Subcutaneous adipose tissue (tissue), 4 donors: ENCODE measurements around the gene RBM33. TPM values are rescaled to one million over a fixed set of nuclear protein-coding genes. Genes with fewer than 3 reads are reported as not detected.

Source experiments
- total RNA-seq, 4 donors: library from RNA; depleted of rRNA; stranded (reverse); fragments of >200 nt; gene quantifications; one replicate each; pipeline ENCODE4 v1.1.0, GENCODE V29; 2016
- TF ChIP-seq, protein P1 (sequence below): fragments of 450-650 bp; IDR thresholded peaks from one replicate; pipeline ENCODE4 v1.5.1; 2016; ENCODE audit warnings: low read depth, mild to moderate bottlenecking, control low read depth, antibody characterized with exemption, moderate library complexity

RBM33 gene
- total RNA-seq, 4 donors from 2014 or later, result 33.9 to 69.1 (median 46.2) TPM

DNA sequence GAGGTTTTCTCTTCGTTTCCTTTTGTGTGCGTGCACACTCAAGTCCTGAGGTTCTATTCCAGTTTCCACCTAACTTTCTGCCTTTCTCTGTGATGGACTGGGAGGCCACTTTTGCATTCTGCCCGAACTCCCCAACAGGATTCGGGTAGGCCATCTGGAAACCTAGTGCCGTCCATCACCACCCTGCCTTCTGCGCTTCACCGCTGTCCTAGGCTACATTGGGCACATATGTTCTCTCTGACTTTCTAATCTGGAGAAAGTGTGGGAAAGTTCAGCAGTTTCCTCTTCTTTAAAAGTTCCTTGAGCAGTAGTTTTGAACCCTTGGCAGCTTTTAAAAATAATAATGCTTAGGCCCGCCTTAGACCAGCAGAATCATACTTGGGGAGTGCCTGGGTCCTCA is 121.0 kb downstream of the RBM33 start:
- TF ChIP-seq, protein P1, sequence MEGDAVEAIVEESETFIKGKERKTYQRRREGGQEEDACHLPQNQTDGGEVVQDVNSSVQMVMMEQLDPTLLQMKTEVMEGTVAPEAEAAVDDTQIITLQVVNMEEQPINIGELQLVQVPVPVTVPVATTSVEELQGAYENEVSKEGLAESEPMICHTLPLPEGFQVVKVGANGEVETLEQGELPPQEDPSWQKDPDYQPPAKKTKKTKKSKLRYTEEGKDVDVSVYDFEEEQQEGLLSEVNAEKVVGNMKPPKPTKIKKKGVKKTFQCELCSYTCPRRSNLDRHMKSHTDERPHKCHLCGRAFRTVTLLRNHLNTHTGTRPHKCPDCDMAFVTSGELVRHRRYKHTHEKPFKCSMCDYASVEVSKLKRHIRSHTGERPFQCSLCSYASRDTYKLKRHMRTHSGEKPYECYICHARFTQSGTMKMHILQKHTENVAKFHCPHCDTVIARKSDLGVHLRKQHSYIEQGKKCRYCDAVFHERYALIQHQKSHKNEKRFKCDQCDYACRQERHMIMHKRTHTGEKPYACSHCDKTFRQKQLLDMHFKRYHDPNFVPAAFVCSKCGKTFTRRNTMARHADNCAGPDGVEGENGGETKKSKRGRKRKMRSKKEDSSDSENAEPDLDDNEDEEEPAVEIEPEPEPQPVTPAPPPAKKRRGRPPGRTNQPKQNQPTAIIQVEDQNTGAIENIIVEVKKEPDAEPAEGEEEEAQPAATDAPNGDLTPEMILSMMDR, result no peak

- TF ChIP-seq, protein P1, result no peak
Observed at GRCh38 chr7:155766386-155766785, 121.9 kb downstream of the RBM33 start.

GRCh38 chr7:155766966-155767916 is 122.8 kb downstream of the RBM33 start:
- TF ChIP-seq, protein P1, result no peak

DNA sequence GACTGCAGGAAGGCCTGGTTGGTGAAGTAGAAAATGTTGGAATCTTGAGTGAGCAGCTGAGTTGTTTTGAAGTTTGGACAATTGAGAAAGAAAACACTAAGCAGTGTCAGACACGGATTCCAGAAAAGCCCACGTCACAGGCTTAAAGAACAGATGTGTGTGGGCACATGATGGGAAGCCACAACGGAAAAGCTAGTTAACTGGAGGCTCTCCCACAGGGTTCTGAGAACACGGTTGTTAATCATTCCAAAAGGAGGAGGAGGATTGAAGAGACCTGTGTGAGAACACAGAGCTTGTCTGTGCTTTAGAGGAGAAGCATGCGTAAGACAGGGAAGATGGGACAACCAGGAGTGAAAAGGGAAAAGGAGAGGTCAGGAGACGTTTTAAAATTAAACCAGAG is 125.2 kb downstream of the RBM33 start:
- TF ChIP-seq, protein P1, result no peak

GRCh38 chr7:155770241-155770640 is 125.8 kb downstream of the RBM33 start:
- TF ChIP-seq, protein P1, result no peak

GRCh38 chr7:155773531-155773930 is 129.1 kb downstream of the RBM33 start:
- TF ChIP-seq, protein P1, result no peak

GRCh38 chr7:155774947-155775346 is 130.5 kb downstream of the RBM33 start:
- TF ChIP-seq, protein P1, result no peak
